Hepatocyte (in vitro differentiated cells): ENCODE data around the gene FPR2. TPM values are rescaled to one million over a fixed set of nuclear protein-coding genes. Genes with fewer than 3 reads are reported as not detected.

Source experiments
- DNase-seq: peaks from one replicate; pipeline ENCODE4 v3.0.0-alpha.2; 2016; ENCODE audit warnings: low spot score
- H2AFZ ChIP-seq: fragments of 200-600 bp; sonication (generic); 2 replicates; pipeline ENCODE4 v1.6.0; 2016; ENCODE audit warnings: antibody characterized with exemption, mild to moderate bottlenecking
- H3K27ac ChIP-seq: fragments of 200-600 bp; sonication (generic); 2 replicates; pipeline ENCODE4 v1.5.1; 2016; ENCODE audit warnings: mild to moderate bottlenecking
- H3K27me3 ChIP-seq: fragments of 200-600 bp; sonication (generic); 2 replicates; pipeline ENCODE4 v1.6.1; 2016
- H3K36me3 ChIP-seq: fragments of 200-600 bp; sonication (generic); replicated peaks from 2 replicates; pipeline ENCODE4 v1.5.1; 2016; ENCODE audit warnings: low read depth; ENCODE audit not compliant: insufficient read depth
- H3K4me1 ChIP-seq: fragments of 200-600 bp; sonication (generic); 2 replicates; pipeline ENCODE4 v1.5.1; 2016; ENCODE audit warnings: mild to moderate bottlenecking, moderate library complexity; ENCODE audit not compliant: insufficient read depth
- H3K4me2 ChIP-seq: fragments of 200-600 bp; sonication (generic); 2 replicates; pipeline ENCODE4 v1.6.0; 2016
- H3K4me3 ChIP-seq: fragments of 200-600 bp; sonication (generic); 2 replicates; pipeline ENCODE4 v1.5.1; 2016; ENCODE audit warnings: mild to moderate bottlenecking
- H3K79me2 ChIP-seq: fragments of 200-600 bp; sonication (generic); 2 replicates; pipeline ENCODE4 v1.6.0; 2017; ENCODE audit warnings: mild to moderate bottlenecking
- H3K9me2 ChIP-seq: fragments of 200-600 bp; sonication (generic); replicated peaks from 2 replicates; pipeline ENCODE4 v1.6.0; 2017; ENCODE audit warnings: mild to moderate bottlenecking; ENCODE audit not compliant: insufficient read depth
- H3K9me3 ChIP-seq: fragments of 200-600 bp; sonication (generic); 2 replicates; pipeline ENCODE4 v1.5.1; 2016; ENCODE audit warnings: low read depth, mild to moderate bottlenecking
- H4K20me1 ChIP-seq: fragments of 200-600 bp; sonication (generic); 2 replicates; pipeline ENCODE4 v1.6.0; 2016; ENCODE audit warnings: mild to moderate bottlenecking; ENCODE audit not compliant: insufficient read depth, poor library complexity, severe bottlenecking
- CTCF ChIP-seq: fragments of 200-600 bp; sonication (generic); IDR thresholded peaks from 2 replicates; pipeline ENCODE4 v1.5.1; 2016; ENCODE audit warnings: antibody characterized with exemption, mild to moderate bottlenecking; ENCODE audit not compliant: poor library complexity
- EZH2 ChIP-seq: fragments of 200-600 bp; sonication (generic); IDR thresholded peaks from 2 replicates; pipeline ENCODE4 v1.6.1; 2016; ENCODE audit warnings: antibody characterized with exemption, mild to moderate bottlenecking, borderline replicate concordance
- EZH2phosphoT487 ChIP-seq: fragments of 200-600 bp; sonication (generic); IDR thresholded peaks from one replicate; pipeline ENCODE4 v1.6.1; 2018; ENCODE audit warnings: antibody characterized with exemption, mild to moderate bottlenecking, low read depth, moderate library complexity; ENCODE audit not compliant: unreplicated experiment, severe bottlenecking
- WGBS: methylation state at CpG from one replicate; pipeline ENCODE4 v1.1.6; 2016; ENCODE audit warnings: low lambda C conversion rate; ENCODE audit errors: missing lambda C conversion rate; 5-methylcytosine and 5-hydroxymethylcytosine counted together
- polyA plus RNA-seq: library from polyadenylated mRNA; unstranded; fragments of >200 nt; fragmentation: Nextera tagmentation; extraction: Ambion mirVana; gene quantifications from 2 replicates; pipeline ENCODE4 v1.2.1, GENCODE V29; 2016
- total RNA-seq: library from RNA; depleted of rRNA; stranded (reverse); fragments of >200 nt; gene quantifications from 2 replicates; pipeline ENCODE4 v1.2.3, GENCODE V29; 2014

Gene FPR2
- total and polyA plus RNA-seq, 2 experiments from 2014 or later, result not detected

GRCh38 chr19:51811344-51811743 is 50.4 kb downstream of the FPR2 start:
- TF ChIP-seq CTCF, result no peak
- TF ChIP-seq EZH2, result no peak
- TF ChIP-seq EZH2phosphoT487, result no peak
- Histone ChIP-seq H3K4me3 (no peak overlapping the region), H4K20me1 (no peaks in the 10 kb centered on the region), H3K4me2 (no peak overlapping the region), H3K79me2 (no peaks in the 10 kb centered on the region), H2AFZ (no peak overlapping the region), H3K9me3 (no peaks in the 10 kb centered on the region), H3K36me3 (no peaks in the 10 kb centered on the region), H3K9me2 (no peaks in the 10 kb centered on the region), H3K27ac (no peak overlapping the region), H3K27me3 (no peaks in the 10 kb centered on the region), H3K4me1 (no peaks in the 10 kb centered on the region)
- whole genome bisulfite sequencing, result 86% methylated on average over 11 of the region's 11 CpGs
- DNase-seq, result no peak

GRCh38 chr19:51815043-51815442 is 54.1 kb downstream of the FPR2 start:
- TF ChIP-seq CTCF (no peak), EZH2 (no peak), EZH2phosphoT487 (no peak)
- H3K4me3 ChIP-seq, result no peak overlapping the region
- H3K9me3 ChIP-seq, result no peaks in the 10 kb centered on the region
- H3K36me3 ChIP-seq, result no peaks in the 10 kb centered on the region
- H3K9me2 ChIP-seq, result no peaks in the 10 kb centered on the region
- no peak overlapping the region for H2AFZ ChIP-seq
- H3K27ac ChIP-seq, result no peak overlapping the region
- H4K20me1 ChIP-seq, result no peaks in the 10 kb centered on the region
- WGBS, result 94% methylated on average over 9 of the region's 9 CpGs
- no peaks in the 10 kb centered on the region for H3K4me1 ChIP-seq
- no peaks in the 10 kb centered on the region for H3K27me3 ChIP-seq
- no peaks in the 10 kb centered on the region for H3K79me2 ChIP-seq
- DNase-seq, result no peak
- no peak overlapping the region for H3K4me2 ChIP-seq

- Histone ChIP-seq H3K9me3 (no peaks in the 10 kb centered on the region), H3K4me1 (no peaks in the 10 kb centered on the region), H2AFZ (no peak overlapping the region), H3K79me2 (no peaks in the 10 kb centered on the region), H3K4me2 (no peak overlapping the region), H3K9me2 (no peaks in the 10 kb centered on the region), H3K27me3 (no peaks in the 10 kb centered on the region), H4K20me1 (no peaks in the 10 kb centered on the region), H3K27ac (no peak overlapping the region), H3K4me3 (no peak overlapping the region), H3K36me3 (no peaks in the 10 kb centered on the region)
- 95% methylated on average over 1 of the region's 1 CpG for WGBS
- no peak for TF ChIP-seq CTCF
- TF ChIP-seq EZH2phosphoT487, result no peak
- TF ChIP-seq EZH2, result no peak
- DNase-seq, result no peak
Observed at GRCh38 chr19:51816711-51817110, 55.7 kb downstream of the FPR2 start.

- no peak overlapping the region for H3K27ac ChIP-seq
- H4K20me1 ChIP-seq, result no peaks in the 10 kb centered on the region
- no peaks in the 10 kb centered on the region for H3K9me3 ChIP-seq
- no peak for DNase-seq
- H3K36me3 ChIP-seq, result no peaks in the 10 kb centered on the region
- no peaks in the 10 kb centered on the region for H3K79me2 ChIP-seq
- no peak overlapping the region for H3K4me2 ChIP-seq
- no peaks in the 10 kb centered on the region for H3K27me3 ChIP-seq
- no peak for TF ChIP-seq EZH2phosphoT487
- TF ChIP-seq EZH2, result no peak
- TF ChIP-seq CTCF, result no peak
- H3K4me1 ChIP-seq, result no peaks in the 10 kb centered on the region
- no peak overlapping the region for H2AFZ ChIP-seq
- no peaks in the 10 kb centered on the region for H3K9me2 ChIP-seq
- 75% methylated on average over 3 of the region's 3 CpGs for WGBS
- no peak overlapping the region for H3K4me3 ChIP-seq
Observed at GRCh38 chr19:51820011-51820410, 59.0 kb downstream of the FPR2 start.
